BJ (cell line): ENCODE data around the gene EFCAB13. TPM values are rescaled to one million over a fixed set of nuclear protein-coding genes. Genes with fewer than 3 reads are reported as not detected.

ENCODE experiments used
- CTCF ChIA-PET: fragments of 350-600 bp; formaldehyde crosslinking; extraction: SDS; loops from one replicate; lab custom pipeline; 2021; ENCODE audit warnings: antibody characterized with exemption, inconsistent platforms; lab: Yijun Ruan, JAX
- POLR2A ChIA-PET: fragments of 300-600 bp; sonication (Branson Sonifier 250); formaldehyde crosslinking; extraction: SDS; loops from one replicate; lab custom pipeline; 2021; ENCODE audit warnings: antibody characterized with exemption; lab: Charles Lee
- DNase-seq: peaks from one replicate; pipeline ENCODE4 v3.0.0-alpha.2; 2011; ENCODE audit warnings: low read depth
- H3K27me3 ChIP-seq: 2 replicates; pipeline ENCODE4 v1.6.0; 2011; ENCODE audit warnings: low read length; ENCODE audit not compliant: control insufficient read depth, insufficient read depth
- H3K36me3 ChIP-seq: 2 replicates; pipeline ENCODE4 v1.5.1; 2011; ENCODE audit warnings: low read length; ENCODE audit not compliant: control insufficient read depth, insufficient read depth
- H3K4me3 ChIP-seq: 2 replicates; pipeline ENCODE4 v1.5.1; 2011; ENCODE audit warnings: low read depth, mild to moderate bottlenecking, control low read depth, low read length
- CTCF ChIP-seq: IDR thresholded peaks from 2 replicates; pipeline ENCODE4 v1.5.1; 2011; ENCODE audit warnings: low read depth, mild to moderate bottlenecking, control low read depth, inconsistent platforms, low read length, moderate library complexity; ENCODE audit not compliant: insufficient read depth
- polyA plus RNA-seq: library from polyadenylated mRNA; depleted of rRNA; stranded (reverse); fragments of >200 nt; gene quantifications from 2 replicates; pipeline ENCODE4 v1.2.3, GENCODE V29; 2011

The EFCAB13 gene
- polyA plus RNA-seq, 1 experiment = 0.22 TPM

GRCh38 chr17:47404006-47404405 is 80.3 kb downstream of the EFCAB13 start:
- H3K27me3 ChIP-seq = no peaks in the 10 kb centered on the region
- H3K36me3 ChIP-seq = no peaks in the 10 kb centered on the region
- CTCF ChIA-PET = no interaction called here
- no peak overlapping the region for H3K4me3 ChIP-seq
- no peak for DNase-seq
- POLR2A ChIA-PET = no interaction called here
- no peak for TF ChIP-seq CTCF

GRCh38 chr17:47404875-47405274 is 81.1 kb downstream of the EFCAB13 start:
- no peak overlapping the region for H3K4me3 ChIP-seq
- no peak for DNase-seq
- no peaks in the 10 kb centered on the region for H3K36me3 ChIP-seq
- no peak for TF ChIP-seq CTCF
- ChIA-PET POLR2A (no interaction called here), CTCF (no interaction called here)
- no peaks in the 10 kb centered on the region for H3K27me3 ChIP-seq

- TF ChIP-seq CTCF = no peak
- DNase-seq = no peak
- Histone ChIP-seq H3K4me3 (no peak overlapping the region), H3K27me3 (no peaks in the 10 kb centered on the region), H3K36me3 (no peaks in the 10 kb centered on the region)
- ChIA-PET CTCF (no interaction called here), POLR2A (no interaction called here)
Measured at GRCh38 chr17:47413872-47414271, 90.1 kb downstream of the EFCAB13 start.

GRCh38 chr17:47414612-47415011 is 90.9 kb downstream of the EFCAB13 start:
- ChIA-PET POLR2A (no interaction called here), CTCF (no interaction called here)

More at GRCh38 chr17:47414612-47415011, 90.9 kb downstream of the EFCAB13 start:
- no peak for DNase-seq
- no peak for TF ChIP-seq CTCF
- H3K4me3 ChIP-seq = no peak overlapping the region
- H3K36me3 ChIP-seq = no peaks in the 10 kb centered on the region
- no peaks in the 10 kb centered on the region for H3K27me3 ChIP-seq
